Aorta (tissue), 5 donors: ENCODE measurements around the gene CPNE2. TPM values are rescaled to one million over a fixed set of nuclear protein-coding genes. Genes with fewer than 3 reads are reported as not detected.

Experiments used
- ATAC-seq: fragments of 200-7000 bp; cut with Tn5 transposase; one replicate; pipeline ENCODE4 v1.9.1; 2022; ENCODE audit warnings: moderate library complexity; ENCODE audit not compliant: low FRiP score
- DNase-seq, 2 donors: peaks; one replicate each; pipeline ENCODE4 v3.0.0-alpha.2; 2020
- H3K27ac ChIP-seq, 2 donors: one replicate each; pipeline ENCODE4 v1.5.1; 2013; ENCODE audit warnings: low read length in 2 of 2, mild to moderate bottlenecking in 2 of 2, moderate library complexity in 2 of 2, control low read depth in 1 of 2, inconsistent platforms in 1 of 2, low read depth in 1 of 2
- H3K27me3 ChIP-seq, 2 donors: one replicate each; pipeline ENCODE4 v1.6.1; 2013; ENCODE audit warnings: control low read depth in 1 of 2, low read length in 1 of 2, mild to moderate bottlenecking in 1 of 2, moderate library complexity in 1 of 2; ENCODE audit not compliant: insufficient read depth in 2 of 2, control insufficient read depth in 1 of 2
- H3K36me3 ChIP-seq, 2 donors: one replicate each; pipeline ENCODE4 v1.6.1; 2013; ENCODE audit warnings: control low read depth in 1 of 2, low read length in 1 of 2, mild to moderate bottlenecking in 1 of 2; ENCODE audit not compliant: insufficient read depth in 2 of 2, control insufficient read depth in 1 of 2
- H3K4me1 ChIP-seq, 2 donors: one replicate each; pipeline ENCODE4 v1.6.1; 2013; ENCODE audit warnings: low read length in 2 of 2, control low read depth in 1 of 2, mild to moderate bottlenecking in 1 of 2, moderate library complexity in 1 of 2; ENCODE audit not compliant: insufficient read depth in 2 of 2, control insufficient read depth in 1 of 2
- H3K4me3 ChIP-seq, 2 donors: one replicate each; pipeline ENCODE4 v1.5.1; 2013; ENCODE audit warnings: low read length in 2 of 2, control low read depth in 1 of 2, mild to moderate bottlenecking in 1 of 2
- H3K9me3 ChIP-seq: one replicate; pipeline ENCODE4 v1.6.1; 2013; ENCODE audit warnings: mild to moderate bottlenecking, low read length; ENCODE audit not compliant: control insufficient read depth
- WGBS, 2 donors: extraction: QIAGEN DNeasy Blood & Tissue Kit; methylation state at CpG; one replicate each; pipeline ENCODE4 v1.1.7; 2013; 5-methylcytosine and 5-hydroxymethylcytosine counted together
- intact Hi-C, 2 donors: fragments of 100-400 bp; cut with DNase I; formaldehyde crosslinking; loops; one replicate each; pipeline versions ENCODE4 v1.14.2 to v1.15.0; 2022
- polyA plus RNA-seq, 2 donors: library from polyadenylated mRNA; stranded (reverse); fragments of 200-250 nt; gene quantifications; one replicate each; pipeline ENCODE4 v1.2.3, GENCODE V29; 2013
- total RNA-seq, 2 donors: library from RNA; stranded (reverse); fragmentation: NEBNext Ultra II Directional; extraction: Animal tissue kit (Norgen Biotek cat#: 25700); gene quantifications; one replicate each; pipeline ENCODE4 v1.2.1, GENCODE V29; 2021
- donor health status: healthy with polysubstance abuse.
- donor health status: Bipolar disorder and iron deficiency.
- donor health status: DM: no; HTN: no; CAD: no.
- donor health status: DM: no; HTN: no; CAD: no.
- donor health status: DM: yes; HTN: yes; CAD: no.

CPNE2 gene
- total and polyA plus RNA-seq, 4 donors = 19.0 to 37.1 (median 25.4) TPM

- Histone ChIP-seq H3K27ac (no peak overlapping the region), H3K4me3 (no peak overlapping the region), H3K4me1 (no peaks in the 10 kb centered on the region), H3K9me3 (no peaks in the 10 kb centered on the region), H3K27me3 (no peaks in the 10 kb centered on the region), H3K36me3 (no peaks in the 10 kb centered on the region)
- 82 to 84% methylated on average over 3 of the region's 3 CpGs for WGBS, 2 donors
- DNase-seq = no peak
- intact Hi-C loops = no loop called here
- ATAC-seq = no peak
Measured at GRCh38 chr16:57071831-57072582, 20.4 kb upstream of the CPNE2 start.

- H3K27ac ChIP-seq = no peak overlapping the region
- no peaks in the 10 kb centered on the region for H3K27me3 ChIP-seq
- H3K4me3 ChIP-seq = no peak overlapping the region
- ATAC-seq (no peak), DNase-seq (no peak)
- intact Hi-C loops = no loop called here
- H3K9me3 ChIP-seq = no peaks in the 10 kb centered on the region
- H3K4me1 ChIP-seq = no peaks in the 10 kb centered on the region
- H3K36me3 ChIP-seq = no peaks in the 10 kb centered on the region
- WGBS, 2 donors = 60 to 66% methylated on average over 8 of the region's 8 CpGs
Measured at GRCh38 chr16:57072616-57073275, 19.6 kb upstream of the CPNE2 start.

GRCh38 chr16:57077714-57078113 lies 14.7 kb upstream of the CPNE2 start:
- Histone ChIP-seq H3K4me1 (no peaks in the 10 kb centered on the region), H3K27ac (no peak overlapping the region), H3K36me3 (no peaks in the 10 kb centered on the region), H3K4me3 (no peak overlapping the region), H3K27me3 (no peaks in the 10 kb centered on the region), H3K9me3 (no peaks in the 10 kb centered on the region)
- DNase-seq (no peak), ATAC-seq (no peak)
- intact Hi-C loops = no loop called here
- WGBS, 2 donors = 66 to 74% methylated on average over 6 to 7 of the region's 7 CpGs

GRCh38 chr16:57081744-57082143 lies 10.6 kb upstream of the CPNE2 start:
- Histone ChIP-seq H3K27ac (no peak overlapping the region), H3K9me3 (no peaks in the 10 kb centered on the region), H3K36me3 (no peaks in the 10 kb centered on the region), H3K4me1 (no peaks in the 10 kb centered on the region), H3K27me3 (no peaks in the 10 kb centered on the region), H3K4me3 (no peak overlapping the region)
- no peak for DNase-seq
- ATAC-seq = no peak
- intact Hi-C loops = loop anchor here (5.0 to 10.0 kb wide), 4 partner anchors 86 to 343 kb away; no protein-coding TSS in a partner anchor

GRCh38 chr16:57082664-57083063 lies 9.7 kb upstream of the CPNE2 start:
- Histone ChIP-seq H3K27me3 (no peaks in the 10 kb centered on the region), H3K36me3 (no peaks in the 10 kb centered on the region), H3K4me3 (no peak overlapping the region), H3K9me3 (no peaks in the 10 kb centered on the region), H3K4me1 (no peaks in the 10 kb centered on the region), H3K27ac (no peak overlapping the region)
- DNase-seq (no peak), ATAC-seq (no peak)
- 88 to 89% methylated on average over 6 of the region's 6 CpGs for WGBS, 2 donors
- intact Hi-C loops = loop anchor here (5.0 to 10.0 kb wide), 4 partner anchors 85 to 342 kb away; no protein-coding TSS in a partner anchor

- ATAC-seq (no peak), DNase-seq (no peak)
- H3K4me3 ChIP-seq = no peak overlapping the region
- H3K36me3 ChIP-seq = no peaks in the 10 kb centered on the region
- H3K27me3 ChIP-seq = no peaks in the 10 kb centered on the region
- no peak overlapping the region for H3K27ac ChIP-seq
- no peaks in the 10 kb centered on the region for H3K4me1 ChIP-seq
- WGBS, 2 donors = 76 to 79% methylated on average over 7 of the region's 7 CpGs
- no peaks in the 10 kb centered on the region for H3K9me3 ChIP-seq
- intact Hi-C loops = loop anchor here (1.0 to 10.0 kb wide), 5 partner anchors 84 to 341 kb away; no protein-coding TSS in a partner anchor
Measured at GRCh38 chr16:57083485-57084126, 8.8 kb upstream of the CPNE2 start.

- H3K36me3 ChIP-seq = no peaks in the 10 kb centered on the region
- no peak overlapping the region for H3K4me3 ChIP-seq
- no peaks in the 10 kb centered on the region for H3K4me1 ChIP-seq
- DNase-seq (peak; percentile 79 to 87), ATAC-seq (peak; percentile 93)
- intact Hi-C loops = loop anchor here (1.0 to 10.0 kb wide), 5 partner anchors 83 to 340 kb away; no protein-coding TSS in a partner anchor
- H3K27me3 ChIP-seq = no peaks in the 10 kb centered on the region
- WGBS, 2 donors = 10 to 11% methylated on average over 9 of the region's 9 CpGs
- H3K9me3 ChIP-seq = no peaks in the 10 kb centered on the region
- H3K27ac ChIP-seq = no peak overlapping the region
Measured at GRCh38 chr16:57084257-57084770, 8.1 kb upstream of the CPNE2 start.

GRCh38 chr16:57084996-57085395 lies 7.4 kb upstream of the CPNE2 start:
- 76 to 83% methylated on average over 7 of the region's 7 CpGs for WGBS, 2 donors
- Histone ChIP-seq H3K27me3 (no peaks in the 10 kb centered on the region), H3K27ac (no peak overlapping the region), H3K9me3 (no peaks in the 10 kb centered on the region), H3K4me1 (no peaks in the 10 kb centered on the region), H3K36me3 (no peaks in the 10 kb centered on the region), H3K4me3 (no peak overlapping the region)
- no peak for ATAC-seq
- intact Hi-C loops = loop anchor here (1.0 to 10.0 kb wide), 5 partner anchors 82 to 340 kb away; no protein-coding TSS in a partner anchor
- DNase-seq = no peak
